Astrocyte of the cerebellum (primary cell): ENCODE measurements around the gene KLF8.

Source experiments
- DNase-seq: peaks from one replicate; pipeline ENCODE4 v3.0.0-alpha.2; 2011; ENCODE audit warnings: low read depth
- H3K4me3 ChIP-seq: 2 replicates; pipeline ENCODE4 v1.5.1; 2011; ENCODE audit warnings: mild to moderate bottlenecking, low read depth, low read length, moderate library complexity
- CTCF ChIP-seq: IDR thresholded peaks from 2 replicates; pipeline ENCODE4 v1.5.1; 2012; ENCODE audit warnings: low read length, low read depth, moderate library complexity, mild to moderate bottlenecking; ENCODE audit errors: missing control alignments
- in situ Hi-C: cut with HindIII; loops from 2 replicates; pipeline ENCODE4 v1.10.0; 2017; ENCODE audit warnings: low sequenced_read_pairs

KLF8 gene

GRCh38 chrX:56226980-56227379 is 5.2 kb upstream of the KLF8 start:
- no peak for TF ChIP-seq CTCF
- no peak overlapping the region for H3K4me3 ChIP-seq
- in situ Hi-C loops = no loop called here
- no peak for DNase-seq

GRCh38 chrX:56228914-56229313 is 3.2 kb upstream of the KLF8 start:
- DNase-seq = no peak
- no peak for TF ChIP-seq CTCF
- in situ Hi-C loops = no loop called here
- no peak overlapping the region for H3K4me3 ChIP-seq

- no peak for TF ChIP-seq CTCF
- in situ Hi-C loops = no loop called here
- H3K4me3 ChIP-seq = peak overlapping the region; percentile 30
- no peak for DNase-seq
These were observed 542 bp upstream of the KLF8 start for GRCh38 chrX:56231537-56232090.

GRCh38 chrX:56233100-56233499 is 944 bp downstream of the KLF8 start:
- peak overlapping the region; percentile 30 for H3K4me3 ChIP-seq
- in situ Hi-C loops = no loop called here
- no peak for DNase-seq
- TF ChIP-seq CTCF = no peak

GRCh38 chrX:56233682-56234081 is 1.5 kb downstream of the KLF8 start:
- in situ Hi-C loops = no loop called here
- H3K4me3 ChIP-seq = no peak overlapping the region
- DNase-seq = no peak
- no peak for TF ChIP-seq CTCF

GRCh38 chrX:56248492-56248891 is 16.3 kb downstream of the KLF8 start:
- DNase-seq = peak; percentile 9
- H3K4me3 ChIP-seq = no peak overlapping the region
- peak; percentile 63 for TF ChIP-seq CTCF
- in situ Hi-C loops = no loop called here
